ENCODE data around the gene ASB11. TPM values are rescaled to one million over a fixed set of nuclear protein-coding genes. Genes with fewer than 3 reads are reported as not detected.
"Not testable (repeated sequence)": the region's sequence is repeated elsewhere in the genome, so short reads cannot be mapped to it uniquely, and the experiment has no call there.

The ASB11 gene
- total RNA-seq, 3 donors from 2014 or later, result 0.09 to 0.27 (median 0.17) TPM

DNA sequence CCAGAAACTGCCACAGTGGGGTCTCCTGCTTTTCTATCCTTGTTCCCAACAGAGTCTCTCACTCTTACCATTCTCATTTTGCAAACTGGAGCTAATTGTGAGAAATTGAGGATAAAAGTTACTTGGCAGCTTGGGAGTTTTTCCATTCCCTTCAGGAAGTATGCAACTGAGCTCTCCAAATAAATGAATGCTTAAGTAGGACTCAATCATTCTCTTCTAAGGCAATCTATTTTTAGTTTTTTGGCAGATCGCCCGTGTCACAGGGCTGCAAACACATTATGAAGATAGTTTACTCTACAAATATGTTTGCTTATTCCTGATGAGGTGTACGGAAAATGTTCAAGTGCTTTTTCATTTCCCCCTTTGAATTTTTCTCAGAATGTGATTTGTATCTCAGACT is 5.3 kb downstream of the ASB11 start:
- H3K9me3 ChIP-seq, result no peaks in the 10 kb centered on the region
- ATAC-seq (no peak), DNase-seq (peak in 1 of 3 donors; percentile 49)
- intact Hi-C loops (cut with DNase I, micrococcal nuclease), result no loop called here
- no peaks in the 10 kb centered on the region for H3K4me1 ChIP-seq (ENCODE audit: low read depth)
- no peak overlapping the region for H3K4me3 ChIP-seq
- H3K36me3 ChIP-seq (ENCODE audit: low read depth), result no peaks in the 10 kb centered on the region
- TF ChIP-seq, protein P1, sequence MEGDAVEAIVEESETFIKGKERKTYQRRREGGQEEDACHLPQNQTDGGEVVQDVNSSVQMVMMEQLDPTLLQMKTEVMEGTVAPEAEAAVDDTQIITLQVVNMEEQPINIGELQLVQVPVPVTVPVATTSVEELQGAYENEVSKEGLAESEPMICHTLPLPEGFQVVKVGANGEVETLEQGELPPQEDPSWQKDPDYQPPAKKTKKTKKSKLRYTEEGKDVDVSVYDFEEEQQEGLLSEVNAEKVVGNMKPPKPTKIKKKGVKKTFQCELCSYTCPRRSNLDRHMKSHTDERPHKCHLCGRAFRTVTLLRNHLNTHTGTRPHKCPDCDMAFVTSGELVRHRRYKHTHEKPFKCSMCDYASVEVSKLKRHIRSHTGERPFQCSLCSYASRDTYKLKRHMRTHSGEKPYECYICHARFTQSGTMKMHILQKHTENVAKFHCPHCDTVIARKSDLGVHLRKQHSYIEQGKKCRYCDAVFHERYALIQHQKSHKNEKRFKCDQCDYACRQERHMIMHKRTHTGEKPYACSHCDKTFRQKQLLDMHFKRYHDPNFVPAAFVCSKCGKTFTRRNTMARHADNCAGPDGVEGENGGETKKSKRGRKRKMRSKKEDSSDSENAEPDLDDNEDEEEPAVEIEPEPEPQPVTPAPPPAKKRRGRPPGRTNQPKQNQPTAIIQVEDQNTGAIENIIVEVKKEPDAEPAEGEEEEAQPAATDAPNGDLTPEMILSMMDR (IDR thresholded peaks at IDR 0.05), result no peak

DNA sequence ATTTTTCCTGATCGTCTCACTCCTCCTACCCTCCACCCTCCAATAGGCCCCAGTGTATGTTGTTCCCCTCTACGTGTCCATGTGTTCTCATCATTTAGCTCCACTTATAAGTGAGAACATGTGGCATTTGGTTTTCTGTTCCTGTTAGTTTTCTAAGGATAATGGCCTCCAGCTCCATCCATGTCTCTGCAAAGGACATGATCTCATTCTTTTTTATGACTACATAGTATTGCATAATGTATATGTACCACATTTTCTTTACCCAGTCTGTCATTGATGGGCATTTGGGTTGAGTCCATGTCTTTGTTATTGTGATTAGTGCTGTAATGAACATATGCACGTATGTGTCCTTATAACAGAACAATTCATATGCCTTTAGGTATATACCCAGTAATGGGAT is 9.5 kb downstream of the ASB11 start:
- intact Hi-C loops (cut with DNase I, micrococcal nuclease); DNase-seq; H3K4me1 ChIP-seq (ENCODE audit: low read depth); H3K4me3 ChIP-seq; H3K36me3 ChIP-seq (ENCODE audit: low read depth); ATAC-seq; H3K9me3 ChIP-seq: not testable (repeated sequence)

DNA sequence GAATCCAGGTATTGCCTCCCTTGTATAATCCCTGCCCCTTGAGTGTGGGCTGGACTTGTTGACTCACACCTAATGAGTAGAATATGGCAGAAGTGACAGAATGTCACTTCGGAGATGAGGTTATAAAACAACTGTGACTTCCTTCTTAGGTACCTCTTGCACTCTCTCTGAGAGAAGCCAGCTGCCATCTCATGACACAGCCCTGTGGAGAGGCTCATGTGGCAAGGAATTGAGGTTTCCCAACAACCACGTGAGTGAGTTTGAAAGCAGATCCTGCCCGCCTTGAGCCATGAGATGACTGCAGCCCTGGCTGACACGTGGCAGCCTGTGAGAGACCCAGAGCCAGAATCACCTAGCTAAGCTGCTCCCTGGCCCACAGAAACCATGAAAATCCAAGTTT is 13.5 kb downstream of the ASB11 start:
- peak; percentile 91 for ATAC-seq
- H3K4me3 ChIP-seq, result no peak overlapping the region
- H3K36me3 ChIP-seq (ENCODE audit: low read depth), result no peaks in the 10 kb centered on the region
- no peaks in the 10 kb centered on the region for H3K4me1 ChIP-seq (ENCODE audit: low read depth)
- no peaks in the 10 kb centered on the region for H3K9me3 ChIP-seq
- TF ChIP-seq, protein P1 (IDR thresholded peaks at IDR 0.05), result no peak
- peak in 1 of 3 donors; percentile 38 for DNase-seq
- intact Hi-C loops (cut with DNase I, micrococcal nuclease), result no loop called here

DNA sequence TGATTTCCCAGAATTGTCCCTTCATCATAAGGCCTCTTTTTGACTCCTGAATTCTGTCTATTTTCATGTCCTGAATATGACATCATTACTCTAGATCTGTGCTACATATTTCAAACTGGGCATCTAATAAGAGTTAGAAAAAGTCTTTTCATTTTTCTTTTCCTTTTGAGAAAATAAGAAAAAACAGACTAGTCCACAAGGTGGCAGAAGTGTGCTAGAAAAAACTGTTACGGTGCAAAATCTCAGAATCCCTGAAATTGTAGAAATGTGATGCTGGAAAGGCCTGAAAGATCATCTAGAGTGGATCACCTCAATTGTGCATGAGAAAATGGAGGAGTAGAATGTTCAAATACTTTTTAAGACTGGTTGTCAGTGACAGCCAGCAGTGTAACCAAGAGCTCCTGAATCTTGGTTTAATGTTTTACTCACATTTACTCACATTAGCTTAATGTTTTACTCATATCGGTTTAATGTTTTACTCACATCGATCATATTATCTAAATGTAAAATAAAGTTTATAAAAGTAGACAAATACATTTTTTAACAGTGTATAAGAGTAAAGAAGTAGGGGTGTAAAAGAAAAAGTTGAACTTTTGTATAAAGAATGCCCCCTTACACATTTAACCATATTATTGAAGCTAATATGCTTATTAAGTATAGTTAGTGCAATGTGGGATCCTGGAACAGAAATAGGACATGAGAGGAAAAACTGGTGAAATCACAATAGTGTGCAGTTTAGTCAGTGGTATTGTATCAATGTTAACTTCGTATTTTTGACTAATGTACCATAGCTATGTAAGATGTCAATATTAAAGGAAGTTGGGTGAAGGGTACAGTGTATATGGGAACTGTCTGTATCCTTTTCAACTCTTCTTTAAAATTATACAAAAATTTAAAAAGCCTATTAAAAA is 15.2 kb downstream of the ASB11 start:
- Histone ChIP-seq H3K4me3 (no peak overlapping the region), H3K4me1 (ENCODE audit: low read depth) (no peaks in the 10 kb centered on the region), H3K9me3 (no peaks in the 10 kb centered on the region), H3K36me3 (ENCODE audit: low read depth) (no peaks in the 10 kb centered on the region)
- ATAC-seq (peak; percentile 56), DNase-seq (peak in 1 of 3 donors; percentile 7)
- TF ChIP-seq, protein P1 (IDR thresholded peaks at IDR 0.05), result no peak
- intact Hi-C loops (cut with DNase I, micrococcal nuclease), result no loop called here

DNA sequence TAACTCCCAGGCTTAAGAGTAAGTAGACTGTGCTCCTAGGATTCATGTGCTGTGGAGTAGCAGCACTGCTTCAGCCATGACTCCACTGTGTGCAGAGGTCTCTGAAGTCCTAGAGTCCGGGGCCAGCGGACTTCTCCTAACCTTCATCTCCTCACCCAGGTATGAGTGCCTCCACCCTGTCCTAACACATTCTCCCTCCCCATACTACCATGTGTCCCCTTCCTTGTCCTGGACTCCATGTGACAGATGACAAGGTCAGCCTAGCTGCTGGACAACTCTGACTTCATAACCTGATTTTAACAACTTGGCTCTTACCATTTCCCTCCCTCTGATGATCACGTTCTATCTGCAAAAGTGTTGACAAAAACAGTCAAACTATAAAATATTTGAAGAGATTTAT is 16.7 kb downstream of the ASB11 start:
- no peaks in the 10 kb centered on the region for H3K9me3 ChIP-seq
- ATAC-seq (no peak), DNase-seq (no peak)
- H3K4me3 ChIP-seq, result no peak overlapping the region
- no peaks in the 10 kb centered on the region for H3K4me1 ChIP-seq (ENCODE audit: low read depth)
- intact Hi-C loops (cut with DNase I, micrococcal nuclease), result no loop called here
- H3K36me3 ChIP-seq (ENCODE audit: low read depth), result no peaks in the 10 kb centered on the region
- TF ChIP-seq, protein P1 (IDR thresholded peaks at IDR 0.05), result no peak

DNA sequence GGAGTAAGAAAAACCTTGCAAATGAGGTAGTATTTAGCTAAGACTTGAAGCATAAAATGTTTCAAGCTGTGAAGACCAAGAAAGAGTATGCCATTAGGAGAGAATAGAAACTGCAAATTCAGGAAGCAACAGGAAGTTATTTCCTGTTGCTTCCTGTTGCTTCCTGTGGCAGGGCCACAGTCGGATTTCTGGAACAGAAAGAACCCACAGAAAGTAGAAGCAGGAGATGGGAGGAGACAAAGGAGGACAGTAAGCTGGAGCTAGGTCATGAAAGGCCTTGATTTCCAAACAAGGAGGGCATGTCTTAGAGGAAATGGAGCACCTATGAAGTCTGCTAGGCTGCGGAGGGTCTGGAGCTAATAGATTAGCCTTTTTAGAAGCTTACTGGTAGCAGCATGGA is 17.2 kb downstream of the ASB11 start:
- Histone ChIP-seq H3K36me3 (ENCODE audit: low read depth) (no peaks in the 10 kb centered on the region), H3K9me3 (no peaks in the 10 kb centered on the region), H3K4me1 (ENCODE audit: low read depth) (no peaks in the 10 kb centered on the region), H3K4me3 (no peak overlapping the region)
- no peak for ATAC-seq
- TF ChIP-seq, protein P1 (IDR thresholded peaks at IDR 0.05), result no peak
- intact Hi-C loops (cut with DNase I, micrococcal nuclease), result no loop called here
- no peak for DNase-seq
